H9 (cell line): ENCODE measurements around the gene CDH4. TPM values are rescaled to one million over a fixed set of nuclear protein-coding genes. Genes with fewer than 3 reads are reported as not detected.

ENCODE experiments used
- DNase-seq: peaks from one replicate; pipeline ENCODE4 v3.0.0-alpha.2; 2017
- H2AFZ ChIP-seq: one replicate; pipeline ENCODE4 v1.6.1; 2013; ENCODE audit warnings: mild to moderate bottlenecking, low read length, control low read depth, moderate library complexity
- H2AK5ac ChIP-seq: 2 replicates; pipeline ENCODE4 v1.6.1; 2013; ENCODE audit warnings: low read length, control low read depth, mixed read lengths; ENCODE audit not compliant: insufficient read length
- H2BK120ac ChIP-seq: one replicate; pipeline ENCODE4 v1.6.1; 2013; ENCODE audit warnings: low read depth, mild to moderate bottlenecking, low read length, control low read depth, inconsistent platforms; ENCODE audit not compliant: poor library complexity, severe bottlenecking
- H2BK12ac ChIP-seq: 2 replicates; pipeline ENCODE4 v1.6.1; 2013; ENCODE audit warnings: low read length, control low read depth, mixed read lengths, low read depth; ENCODE audit not compliant: insufficient read length
- H2BK15ac ChIP-seq: 2 replicates; pipeline ENCODE4 v1.6.1; 2013; ENCODE audit warnings: low read depth, low read length, control low read depth
- H2BK20ac ChIP-seq: one replicate; pipeline ENCODE4 v1.6.1; 2013; ENCODE audit warnings: low read depth, mild to moderate bottlenecking, low read length, control low read depth, inconsistent platforms; ENCODE audit not compliant: poor library complexity, severe bottlenecking
- H2BK5ac ChIP-seq: 2 replicates; pipeline ENCODE4 v1.6.1; 2013; ENCODE audit warnings: low read length, control low read depth, mixed read lengths; ENCODE audit not compliant: insufficient read length
- H3K14ac ChIP-seq: 2 replicates; pipeline ENCODE4 v1.6.1; 2013; ENCODE audit warnings: low read length, control low read depth; ENCODE audit not compliant: insufficient read depth
- H3K18ac ChIP-seq: 2 replicates; pipeline ENCODE4 v1.6.1; 2013; ENCODE audit warnings: low read depth, mild to moderate bottlenecking, mixed read lengths, low read length, control low read depth; ENCODE audit not compliant: insufficient read length
- H3K23ac ChIP-seq: 2 replicates; pipeline ENCODE4 v1.6.1; 2013; ENCODE audit warnings: low read length, control low read depth, mixed read lengths, low read depth; ENCODE audit not compliant: insufficient read length
- H3K23me2 ChIP-seq: 2 replicates; pipeline ENCODE4 v1.6.1; 2013; ENCODE audit warnings: low read depth, mild to moderate bottlenecking, mixed read lengths, low read length, control low read depth; ENCODE audit not compliant: insufficient read length, poor library complexity, severe bottlenecking
- H3K27ac ChIP-seq: 2 replicates; pipeline ENCODE4 v1.5.1; 2013; ENCODE audit warnings: low read length, control low read depth, mixed read lengths, low read depth; ENCODE audit not compliant: insufficient read length
- H3K27me3 ChIP-seq: 2 replicates; pipeline ENCODE4 v1.6.1; 2013; ENCODE audit warnings: low read length, control low read depth, inconsistent platforms; ENCODE audit not compliant: insufficient read depth
- H3K4ac ChIP-seq: 2 replicates; pipeline ENCODE4 v1.6.1; 2013; ENCODE audit warnings: low read depth, mild to moderate bottlenecking, control low read depth, inconsistent platforms, low read length, moderate library complexity
- H3K4me1 ChIP-seq: 2 replicates; pipeline ENCODE4 v1.6.1; 2013; ENCODE audit warnings: low read length, control low read depth, inconsistent platforms; ENCODE audit not compliant: insufficient read depth
- H3K4me2 ChIP-seq: 2 replicates; pipeline ENCODE4 v1.6.1; 2013; ENCODE audit warnings: low read length, control low read depth, mixed read lengths; ENCODE audit not compliant: insufficient read length, insufficient read depth
- H3K56ac ChIP-seq: 2 replicates; pipeline ENCODE4 v1.6.1; 2013; ENCODE audit warnings: low read depth, mild to moderate bottlenecking, mixed read lengths, low read length, control low read depth; ENCODE audit not compliant: insufficient read length
- H3K79me1 ChIP-seq: 2 replicates; pipeline ENCODE4 v1.6.1; 2013; ENCODE audit warnings: low read depth, mild to moderate bottlenecking, moderate library complexity, low read length, control low read depth, inconsistent platforms; ENCODE audit not compliant: insufficient read depth, poor library complexity, severe bottlenecking
- H3K79me2 ChIP-seq: 2 replicates; pipeline ENCODE4 v1.6.1; 2013; ENCODE audit warnings: low read length, control low read depth, inconsistent platforms; ENCODE audit not compliant: insufficient read depth
- H3K9ac ChIP-seq: 2 replicates; pipeline ENCODE4 v1.6.1; 2013; ENCODE audit warnings: low read length, control low read depth, mixed read lengths; ENCODE audit not compliant: insufficient read length; ENCODE audit errors: extremely low read depth
- H3K9me3 ChIP-seq: one replicate; pipeline ENCODE4 v1.6.1; 2013; ENCODE audit warnings: low read depth, low read length, inconsistent platforms; ENCODE audit not compliant: control insufficient read depth
- H3T11ph ChIP-seq: one replicate; pipeline ENCODE4 v1.6.1; 2013; ENCODE audit warnings: mild to moderate bottlenecking, low read length, control low read depth, inconsistent platforms
- H4K20me1 ChIP-seq: one replicate; pipeline ENCODE4 v1.6.1; 2013; ENCODE audit not compliant: control insufficient read depth, insufficient read length, insufficient read depth
- H4K5ac ChIP-seq: 2 replicates; pipeline ENCODE4 v1.6.1; 2013; ENCODE audit warnings: low read depth, mild to moderate bottlenecking, mixed read lengths, low read length, control low read depth; ENCODE audit not compliant: insufficient read length
- H4K8ac ChIP-seq: replicated peaks from 2 replicates; pipeline ENCODE4 v1.6.1; 2013; ENCODE audit warnings: low read length, control low read depth, mixed read lengths, low read depth; ENCODE audit not compliant: insufficient read length
- H4K91ac ChIP-seq: 2 replicates; pipeline ENCODE4 v1.6.1; 2013; ENCODE audit warnings: low read depth, mild to moderate bottlenecking, moderate library complexity, mixed read lengths, low read length, control low read depth; ENCODE audit not compliant: insufficient read length
- H3K27ac Mint-ChIP-seq, 3 experiments: 2 replicates in 2 of 3; 3 replicates in 1 of 3; pipeline ENCODE4 v1.8.0; 2020 to 2021; ENCODE audit warnings: mixed read lengths in 3 of 3, mild to moderate bottlenecking in 1 of 3, moderate library complexity in 1 of 3
- H3K27me3 Mint-ChIP-seq: 2 replicates; pipeline ENCODE4 v1.8.0; 2021; ENCODE audit warnings: low read depth, mild to moderate bottlenecking, moderate library complexity, mixed read lengths
- H3K36me3 Mint-ChIP-seq, 3 experiments: 2 replicates in 2 of 3; 3 replicates in 1 of 3; pipeline ENCODE4 v1.8.0; 2020 to 2021; ENCODE audit warnings: low read depth in 3 of 3, mixed read lengths in 3 of 3; ENCODE audit not compliant: insufficient read depth in 1 of 3
- H3K4me1 Mint-ChIP-seq, 2 experiments: 2 replicates each; pipeline ENCODE4 v1.8.0; 2020; ENCODE audit warnings: mixed read lengths in 2 of 2
- H3K4me3 Mint-ChIP-seq, 2 experiments: 2 replicates in 1 of 2; 3 replicates in 1 of 2; pipeline ENCODE4 v1.8.0; 2020 to 2021; ENCODE audit warnings: mild to moderate bottlenecking in 2 of 2, mixed read lengths in 2 of 2, moderate library complexity in 1 of 2
- H3K9me3 Mint-ChIP-seq, 2 experiments: 2 replicates in 1 of 2; 3 replicates in 1 of 2; pipeline ENCODE4 v1.8.0; 2020; ENCODE audit warnings: mild to moderate bottlenecking in 2 of 2, mixed read lengths in 2 of 2, moderate library complexity in 1 of 2
- WGBS: extraction: QIAGEN DNeasy Blood & Tissue Kit; methylation state at CpG from one replicate; pipeline ENCODE4 v1.1.7; 2013; ENCODE audit warnings: missing lambda C conversion rate, low lambda C conversion rate, mixed read lengths; ENCODE audit not compliant: insufficient read length; ENCODE audit errors: extremely low coverage; 5-methylcytosine and 5-hydroxymethylcytosine counted together
- total RNA-seq: library from RNA; stranded (reverse); gene quantifications from 2 replicates; pipeline ENCODE4 v1.2.1, GENCODE V29; 2021
- TF ChIP-seq, protein P1 (sequence below): fragments of 200-600 bp; sonication (generic); conservative IDR thresholded peaks from 3 replicates; pipeline ENCODE4 v1.8.0; 2021; ENCODE audit warnings: antibody characterized with exemption, mild to moderate bottlenecking

CDH4 gene
- total RNA-seq, 1 experiment from 2014 or later = 3.0 TPM

DNA sequence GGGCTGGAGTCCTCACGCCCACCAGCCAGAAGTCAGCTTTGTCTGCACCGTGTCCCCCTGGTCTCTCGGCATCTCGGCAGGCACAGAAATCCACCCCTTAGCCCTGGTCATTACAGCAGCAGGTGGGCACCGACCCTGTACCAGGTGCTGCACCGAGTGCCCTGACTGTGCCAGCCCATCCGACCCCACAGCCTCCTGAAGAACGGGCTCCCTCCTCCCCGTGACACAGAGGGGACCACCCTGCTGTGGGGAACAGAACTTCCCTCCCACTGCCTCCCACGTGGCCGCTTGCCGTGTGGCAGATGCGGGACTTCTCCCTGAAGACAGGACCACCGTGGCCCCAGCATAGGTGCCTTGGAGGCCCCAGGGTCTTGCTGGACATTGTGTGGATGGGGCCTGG, 652.4 kb downstream of the CDH4 start:
- Histone ChIP-seq H4K8ac (no peak overlapping the region), H4K5ac (no peak overlapping the region), H3K9me3 (no peaks in the 10 kb centered on the region), H2BK5ac (no peak overlapping the region), H3K4me2 (no peak overlapping the region), H3K4me1 (no peaks in the 10 kb centered on the region), H4K20me1 (no peaks in the 10 kb centered on the region), H2BK15ac (no peak overlapping the region), H3K79me1 (no peaks in the 10 kb centered on the region), H3K27me3 (no peaks in the 10 kb centered on the region; the same call in 1 of the 2 replicates), H2AK5ac (no peak overlapping the region), H2AFZ (no peak overlapping the region), H3K23ac (no peak overlapping the region), H2BK120ac (no peak overlapping the region), H3K56ac (no peak overlapping the region), H3K4ac (no peak overlapping the region), H3K18ac (no peak overlapping the region), H2BK12ac (no peak overlapping the region), H3K14ac (no peak overlapping the region), H3K79me2 (no peaks in the 10 kb centered on the region), H3T11ph (no peak overlapping the region), H3K27ac (no peak overlapping the region), H2BK20ac (no peak overlapping the region), H4K91ac (no peak overlapping the region), H3K23me2 (no peaks in the 10 kb centered on the region), H3K9ac (no peak overlapping the region)
- no peaks in the 10 kb centered on the region for H3K9me3 Mint-ChIP-seq
- no peak for DNase-seq
- no peak overlapping the region for H3K27ac Mint-ChIP-seq
- no peak overlapping the region for H3K4me3 Mint-ChIP-seq
- no peaks in the 10 kb centered on the region for H3K36me3 Mint-ChIP-seq
- peaks cover 14% of the 10 kb centered on the region for H3K27me3 Mint-ChIP-seq
- peaks cover 3 to 16% of the 10 kb centered on the region in 2 experiments; a peak in 2 of 4 replicates for H3K4me1 Mint-ChIP-seq
- TF ChIP-seq, protein P1, sequence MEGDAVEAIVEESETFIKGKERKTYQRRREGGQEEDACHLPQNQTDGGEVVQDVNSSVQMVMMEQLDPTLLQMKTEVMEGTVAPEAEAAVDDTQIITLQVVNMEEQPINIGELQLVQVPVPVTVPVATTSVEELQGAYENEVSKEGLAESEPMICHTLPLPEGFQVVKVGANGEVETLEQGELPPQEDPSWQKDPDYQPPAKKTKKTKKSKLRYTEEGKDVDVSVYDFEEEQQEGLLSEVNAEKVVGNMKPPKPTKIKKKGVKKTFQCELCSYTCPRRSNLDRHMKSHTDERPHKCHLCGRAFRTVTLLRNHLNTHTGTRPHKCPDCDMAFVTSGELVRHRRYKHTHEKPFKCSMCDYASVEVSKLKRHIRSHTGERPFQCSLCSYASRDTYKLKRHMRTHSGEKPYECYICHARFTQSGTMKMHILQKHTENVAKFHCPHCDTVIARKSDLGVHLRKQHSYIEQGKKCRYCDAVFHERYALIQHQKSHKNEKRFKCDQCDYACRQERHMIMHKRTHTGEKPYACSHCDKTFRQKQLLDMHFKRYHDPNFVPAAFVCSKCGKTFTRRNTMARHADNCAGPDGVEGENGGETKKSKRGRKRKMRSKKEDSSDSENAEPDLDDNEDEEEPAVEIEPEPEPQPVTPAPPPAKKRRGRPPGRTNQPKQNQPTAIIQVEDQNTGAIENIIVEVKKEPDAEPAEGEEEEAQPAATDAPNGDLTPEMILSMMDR = no peak
- WGBS = no CpG with 5 or more reads among the region's 14 CpGs
